C4-2B (cell line): ENCODE measurements around the gene NPTN.

Experiments used
- CTCF ChIP-seq: fragments of 450-650 bp; conservative IDR thresholded peaks from 2 replicates; pipeline ENCODE4 v1.5.1; 2017; ENCODE audit warnings: mild to moderate bottlenecking
- ZFX ChIP-seq: fragments of 450-650 bp; IDR thresholded peaks from 2 replicates; pipeline ENCODE4 v1.6.1; 2017

DNA sequence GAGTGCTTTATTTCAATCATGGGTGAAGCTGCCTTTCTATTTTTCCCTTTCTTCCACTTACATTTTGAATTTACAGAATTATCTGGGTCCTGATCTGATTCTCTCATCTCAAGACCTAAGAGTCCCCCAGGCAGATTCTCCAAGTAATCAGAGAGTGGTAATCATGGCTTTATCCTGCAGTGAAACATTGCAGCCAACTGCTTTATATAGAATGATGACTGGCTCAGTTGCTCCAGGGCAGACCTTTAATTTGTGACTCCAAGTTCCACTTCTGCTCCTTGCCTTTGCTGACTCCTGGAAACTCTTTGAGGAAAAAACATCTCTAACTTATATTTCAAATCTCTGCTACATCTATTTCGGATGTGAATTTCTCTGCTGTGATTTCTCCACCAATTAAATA, 25.5 kb upstream of the NPTN start:
- TF ChIP-seq CTCF (no peak), ZFX (no peak)
